HG03521 (cell line): Measurements from ENCODE around the gene ZBTB8B.
"Not testable (repeated sequence)": the region's sequence is repeated elsewhere in the genome, so short reads cannot be mapped to it uniquely, and the experiment has no call there.

Experiments used
- ATAC-seq: cut with Tn5 transposase; IDR thresholded peaks from one replicate; pipeline ENCODE4 v1.9.1; 2021; ENCODE audit warnings: mild to moderate bottlenecking, moderate library complexity; ENCODE audit not compliant: unreplicated experiment

Gene ZBTB8B

DNA sequence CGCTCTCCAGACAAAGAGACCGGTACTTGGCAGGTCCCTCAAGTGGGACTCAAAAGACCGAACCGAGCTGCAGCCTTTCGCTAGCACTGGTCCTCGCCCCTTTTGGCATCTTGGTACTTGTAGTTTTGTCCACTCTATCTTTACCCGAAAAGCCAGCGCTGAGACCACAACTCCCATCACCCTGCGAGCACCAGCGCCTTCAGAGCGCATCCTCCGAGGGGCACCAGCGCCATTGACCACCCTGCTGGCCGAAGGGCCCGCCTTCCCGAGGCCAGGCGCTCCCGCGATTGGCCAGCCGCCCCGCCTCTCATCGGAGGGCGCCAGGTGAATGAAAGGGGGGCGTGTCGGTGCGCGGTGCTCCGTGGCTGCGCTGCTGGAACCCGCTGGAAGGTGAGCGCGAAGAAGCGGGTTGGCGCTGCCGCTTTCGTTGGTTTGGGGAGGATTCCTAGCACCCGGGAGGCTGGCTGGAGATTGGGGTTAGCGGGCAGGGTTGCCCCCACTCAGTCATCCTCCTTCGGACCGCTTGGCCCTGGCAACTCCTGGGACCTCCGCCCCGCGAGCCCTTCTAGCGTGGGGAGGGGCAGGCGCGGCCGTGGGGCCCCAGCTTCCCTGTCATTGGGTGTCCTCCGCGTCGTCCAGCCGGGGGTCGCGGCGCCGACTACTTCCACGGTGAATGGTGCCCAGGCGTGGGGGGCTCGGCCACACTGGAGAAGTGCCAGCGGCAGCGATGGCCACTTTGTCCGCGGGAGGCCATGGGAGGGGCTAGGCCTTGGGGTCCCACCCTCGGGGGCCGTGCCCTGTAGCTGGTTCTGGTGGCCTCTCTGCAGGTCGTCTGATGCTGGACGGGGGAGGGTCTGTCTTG lies at the start of gene ZBTB8B:
TSS of gene ZBTB8B (plus strand) at position 357 of the 862 bp plus-strand sequence. CDS start 5,553 bp downstream, outside the sequence.
- no peak for ATAC-seq

DNA sequence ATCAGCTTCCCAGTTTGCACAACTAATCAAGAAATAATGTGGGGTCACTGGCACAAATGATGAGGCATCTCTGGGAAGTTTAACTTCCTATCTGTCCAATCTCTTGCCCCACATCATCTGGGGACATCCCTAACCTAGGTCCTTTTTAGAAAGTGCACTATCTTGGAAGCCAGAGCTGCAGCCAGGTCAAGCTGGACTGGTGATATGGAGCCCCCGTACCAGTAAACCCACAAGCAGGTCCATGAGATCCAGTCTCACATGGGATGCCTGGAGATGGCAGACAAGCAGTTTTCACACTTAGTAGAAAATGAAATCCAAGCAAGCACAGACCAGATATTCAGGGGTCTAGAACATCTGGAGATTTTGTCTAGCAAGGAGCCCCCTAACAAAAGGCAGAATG lies 43.1 kb upstream of the ZBTB8B start:
- ATAC-seq, result no peak

- no peak for ATAC-seq
Measured at GRCh38 chr1:32426489-32427255, 38.2 kb upstream of the ZBTB8B start.

GRCh38 chr1:32427264-32427963 lies 37.5 kb upstream of the ZBTB8B start:
- ATAC-seq, result no peak

GRCh38 chr1:32431736-32432400 lies 33.0 kb upstream of the ZBTB8B start:
- ATAC-seq, result no peak

GRCh38 chr1:32438136-32438535 lies 26.7 kb upstream of the ZBTB8B start:
- no peak for ATAC-seq

- not testable (repeated sequence) for ATAC-seq
Measured at GRCh38 chr1:32438777-32439176, 26.1 kb upstream of the ZBTB8B start.

DNA sequence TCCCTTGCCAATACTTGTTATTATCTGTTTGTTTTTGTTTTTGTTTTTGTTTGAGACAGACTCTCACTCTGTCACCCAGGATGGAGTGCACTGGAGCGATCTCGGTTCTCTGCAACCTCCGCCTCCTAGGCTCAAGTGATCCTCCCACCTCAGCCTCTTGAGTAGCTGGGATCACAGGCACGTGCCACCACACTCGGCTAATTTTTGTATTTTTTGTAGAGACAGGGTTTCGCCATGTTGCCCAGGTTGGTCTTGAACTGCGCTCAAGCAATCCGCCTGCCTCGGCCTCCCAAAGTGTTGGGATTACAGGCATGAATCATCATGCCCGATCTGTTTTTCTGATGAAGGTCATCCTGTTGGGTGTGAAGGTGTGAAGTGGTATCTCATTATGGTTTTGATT lies 23.4 kb upstream of the ZBTB8B start:
- not testable (repeated sequence) for ATAC-seq

DNA sequence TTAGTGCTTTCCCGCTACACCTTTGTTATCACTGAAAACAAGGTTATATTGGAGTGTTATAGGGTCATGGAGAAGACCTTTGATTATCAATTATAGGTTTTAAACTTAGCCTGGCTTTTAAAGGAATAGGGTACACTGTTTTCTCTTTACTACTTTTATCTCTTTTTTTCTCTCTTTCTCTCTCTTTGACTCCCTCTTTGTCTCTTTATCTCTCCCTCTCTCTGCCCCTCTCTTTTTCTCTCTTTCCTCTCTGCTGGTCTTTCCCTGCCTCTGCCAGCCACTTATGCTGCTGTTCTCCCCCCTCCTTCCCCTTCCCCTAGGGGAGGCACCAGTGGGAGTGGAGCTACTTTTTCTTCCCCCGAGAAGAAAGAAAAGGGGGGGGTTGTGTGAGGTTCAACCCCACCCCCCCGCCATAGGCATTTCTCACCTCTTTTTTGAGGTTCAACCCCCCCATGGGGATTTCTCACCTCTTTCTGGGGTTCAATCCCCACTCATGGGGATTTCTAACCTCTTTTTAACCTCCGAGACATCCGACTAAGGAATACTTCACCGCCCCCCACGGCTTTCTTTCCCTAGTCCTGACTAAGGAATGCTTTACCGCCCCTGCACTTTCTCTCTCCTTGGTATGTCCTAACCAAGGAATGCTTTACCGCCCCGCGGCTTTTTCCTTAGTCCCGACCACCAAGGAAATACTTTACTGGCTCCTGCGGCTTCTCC lies 17.2 kb upstream of the ZBTB8B start:
- no peak for ATAC-seq

DNA sequence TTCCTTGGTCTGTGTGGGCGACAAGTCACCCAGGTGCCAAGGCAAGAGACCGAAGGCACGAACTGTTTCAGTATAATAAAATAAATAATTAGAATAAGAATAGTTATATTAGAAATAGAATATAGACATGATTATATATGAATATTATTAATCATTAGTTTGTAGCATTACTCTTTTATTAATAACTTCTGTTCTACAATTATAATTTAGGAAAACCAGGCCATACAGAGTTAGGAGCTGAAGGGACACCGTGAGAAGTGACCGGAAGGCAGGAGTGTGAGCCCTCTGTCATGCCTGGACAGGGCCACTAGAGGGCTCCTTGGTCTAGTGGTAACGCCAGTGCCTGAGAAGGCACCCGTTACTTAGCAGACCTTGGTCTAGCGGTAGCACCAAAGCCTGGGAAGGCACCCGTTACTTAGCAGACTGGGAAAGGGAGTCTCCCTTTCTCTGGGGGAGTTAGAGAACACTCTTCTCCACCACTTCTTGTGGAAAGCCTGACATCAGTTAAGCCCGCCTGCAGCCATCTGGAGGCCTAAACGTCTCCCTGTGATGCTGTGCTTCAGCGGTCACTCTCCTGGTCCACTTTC lies 16.6 kb upstream of the ZBTB8B start:
- not testable (repeated sequence) for ATAC-seq

DNA sequence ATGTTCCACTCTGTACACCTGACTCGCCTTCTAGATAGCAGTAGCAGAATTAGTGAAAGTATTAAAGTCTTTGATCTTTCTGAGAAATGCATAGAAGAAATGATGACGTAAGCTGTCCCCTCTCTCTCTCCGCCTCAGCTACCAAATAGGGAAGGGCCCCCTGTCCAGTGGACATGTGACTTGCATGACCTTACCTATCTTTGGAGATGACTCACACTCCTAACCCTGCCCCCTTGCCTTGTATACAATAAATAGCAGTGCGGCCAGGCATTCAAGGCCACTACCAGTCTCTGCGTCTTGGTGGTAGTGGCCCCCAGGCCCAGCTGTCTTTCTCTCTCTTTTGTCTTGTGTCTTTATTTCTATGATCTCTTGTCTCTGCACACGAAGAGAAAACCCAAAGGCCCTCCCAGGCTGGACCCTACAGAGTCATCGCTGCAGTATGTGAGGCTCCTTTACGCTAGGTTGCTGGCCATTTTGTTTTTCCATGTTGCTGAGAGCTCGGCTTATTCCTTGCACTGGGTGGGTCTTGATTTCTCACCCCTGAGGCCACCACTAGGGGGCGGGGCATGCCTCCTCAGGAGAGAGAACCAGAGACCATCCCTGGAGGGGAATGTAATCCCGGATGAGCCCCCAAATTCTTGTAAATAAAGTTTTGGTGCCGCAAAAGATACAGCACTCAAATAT lies 16.0 kb upstream of the ZBTB8B start:
- no peak for ATAC-seq

DNA sequence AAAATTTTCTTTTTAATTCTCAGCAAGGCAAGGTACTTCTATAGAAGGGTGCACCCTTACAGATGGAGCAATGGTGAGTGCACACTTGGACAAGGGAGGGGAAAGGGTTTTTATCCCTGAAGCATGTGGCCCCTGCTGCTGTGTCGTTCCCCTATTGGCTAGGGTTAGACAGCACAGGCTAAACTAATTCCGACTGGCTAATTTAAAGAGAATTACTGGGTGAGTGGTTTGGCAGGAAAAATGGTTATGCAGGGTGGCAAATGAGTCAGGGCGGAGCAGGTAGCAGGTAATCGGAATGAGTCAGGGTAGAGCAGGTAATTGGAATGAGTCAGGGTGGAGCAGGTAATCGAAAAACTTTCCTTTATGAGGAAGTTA lies 15.4 kb upstream of the ZBTB8B start:
- ATAC-seq, result not testable (repeated sequence)

GRCh38 chr1:32454726-32455125 lies 10.1 kb upstream of the ZBTB8B start:
- no peak for ATAC-seq

- ATAC-seq, result no peak
Measured at GRCh38 chr1:32455958-32456357, 8.9 kb upstream of the ZBTB8B start.

DNA sequence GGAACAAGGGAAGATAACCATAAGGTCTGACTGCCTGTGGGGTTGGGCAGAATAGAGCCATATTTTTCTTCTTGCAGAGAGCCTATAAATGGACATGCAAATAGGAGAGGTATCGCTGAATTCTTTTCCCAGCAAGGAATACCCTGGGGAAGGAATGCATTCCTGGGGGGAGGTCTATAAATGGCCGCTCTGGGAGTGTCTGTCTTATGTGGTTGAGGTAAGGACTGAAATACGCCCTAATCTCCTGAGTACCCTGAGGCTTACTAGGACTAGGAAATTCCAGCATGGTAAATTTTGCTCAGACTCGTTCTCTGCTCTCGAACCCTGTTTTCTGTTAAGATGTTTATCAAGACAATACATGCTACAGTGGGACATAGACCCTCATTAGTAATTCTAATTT lies 6.1 kb upstream of the ZBTB8B start:
- not testable (repeated sequence) for ATAC-seq

DNA sequence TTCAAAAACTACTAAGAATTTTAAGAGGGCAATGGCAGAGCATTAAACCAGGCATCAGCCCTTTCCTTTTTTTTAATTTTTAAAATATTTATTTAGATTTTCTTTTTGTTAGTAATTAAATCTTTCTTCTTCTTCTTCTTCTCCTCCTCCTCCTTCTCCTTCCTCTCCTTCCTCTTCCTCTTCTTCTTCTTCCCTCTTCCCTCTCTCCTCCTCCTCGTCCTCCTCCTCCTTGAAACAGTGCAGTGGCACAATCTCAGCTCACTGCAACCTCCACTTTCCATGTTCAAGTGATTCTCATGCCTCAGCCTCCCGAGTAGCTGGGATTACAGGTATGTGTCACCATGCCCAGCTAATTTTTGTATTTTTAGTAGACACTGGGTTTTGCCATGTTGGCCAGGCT lies 1.9 kb upstream of the ZBTB8B start:
- ATAC-seq, result not testable (repeated sequence)

DNA sequence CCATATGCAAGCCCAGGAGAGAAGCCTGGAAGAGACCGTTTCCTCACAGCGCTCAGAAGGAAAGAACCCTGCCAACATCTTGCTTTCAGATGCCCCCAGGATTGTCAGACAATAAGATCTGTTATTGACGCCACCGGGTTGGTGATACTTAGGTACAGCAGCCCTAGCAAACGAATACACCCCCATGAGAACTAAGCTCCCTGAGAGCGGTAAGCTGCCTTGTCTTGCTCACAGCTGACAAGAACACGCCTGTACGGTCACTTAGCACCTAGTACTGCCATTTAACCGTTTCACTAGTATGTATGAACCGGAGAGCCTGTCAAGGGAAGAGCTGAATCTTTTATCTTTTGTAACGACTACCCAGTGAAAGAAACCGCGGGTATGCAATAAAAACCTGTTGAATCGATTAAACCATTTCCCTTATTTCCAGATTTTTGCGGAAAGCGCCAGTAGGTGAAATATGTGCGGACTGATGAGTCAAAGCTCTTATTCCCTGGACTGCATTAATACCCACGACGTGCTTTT lies 619 bp upstream of the ZBTB8B start:
- ATAC-seq, result no peak

- ATAC-seq, result no peak
Measured at GRCh38 chr1:32465578-32465933, 684 bp downstream of the ZBTB8B start.

DNA sequence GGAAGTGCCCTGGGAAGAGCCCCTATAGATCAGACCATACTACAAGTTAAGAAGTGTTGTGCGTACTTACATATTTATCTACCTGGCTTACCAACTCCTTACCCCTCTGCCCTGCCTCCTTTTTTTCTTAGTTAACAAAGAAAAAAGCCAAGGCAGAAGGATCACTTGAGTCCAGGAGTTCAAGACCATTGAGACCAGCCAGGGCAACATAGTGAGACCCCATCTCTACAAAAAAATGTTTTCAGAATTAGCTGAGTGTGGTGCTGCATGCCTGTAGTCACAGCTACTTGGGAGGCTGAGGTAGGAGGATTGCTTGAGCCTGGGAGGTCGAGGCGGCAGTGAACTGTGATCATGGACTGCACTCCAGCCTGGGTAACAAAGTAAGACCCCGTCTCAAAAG lies 1.9 kb downstream of the ZBTB8B start:
- ATAC-seq, result no peak
